GM21717 (cell line): Measurements from ENCODE around the gene CCDC187.

Experiments
- ATAC-seq: cut with Tn5 transposase; IDR thresholded peaks from one replicate; pipeline ENCODE4 v1.9.1; 2021; ENCODE audit warnings: mild to moderate bottlenecking, moderate library complexity; ENCODE audit not compliant: unreplicated experiment

CCDC187 gene

DNA sequence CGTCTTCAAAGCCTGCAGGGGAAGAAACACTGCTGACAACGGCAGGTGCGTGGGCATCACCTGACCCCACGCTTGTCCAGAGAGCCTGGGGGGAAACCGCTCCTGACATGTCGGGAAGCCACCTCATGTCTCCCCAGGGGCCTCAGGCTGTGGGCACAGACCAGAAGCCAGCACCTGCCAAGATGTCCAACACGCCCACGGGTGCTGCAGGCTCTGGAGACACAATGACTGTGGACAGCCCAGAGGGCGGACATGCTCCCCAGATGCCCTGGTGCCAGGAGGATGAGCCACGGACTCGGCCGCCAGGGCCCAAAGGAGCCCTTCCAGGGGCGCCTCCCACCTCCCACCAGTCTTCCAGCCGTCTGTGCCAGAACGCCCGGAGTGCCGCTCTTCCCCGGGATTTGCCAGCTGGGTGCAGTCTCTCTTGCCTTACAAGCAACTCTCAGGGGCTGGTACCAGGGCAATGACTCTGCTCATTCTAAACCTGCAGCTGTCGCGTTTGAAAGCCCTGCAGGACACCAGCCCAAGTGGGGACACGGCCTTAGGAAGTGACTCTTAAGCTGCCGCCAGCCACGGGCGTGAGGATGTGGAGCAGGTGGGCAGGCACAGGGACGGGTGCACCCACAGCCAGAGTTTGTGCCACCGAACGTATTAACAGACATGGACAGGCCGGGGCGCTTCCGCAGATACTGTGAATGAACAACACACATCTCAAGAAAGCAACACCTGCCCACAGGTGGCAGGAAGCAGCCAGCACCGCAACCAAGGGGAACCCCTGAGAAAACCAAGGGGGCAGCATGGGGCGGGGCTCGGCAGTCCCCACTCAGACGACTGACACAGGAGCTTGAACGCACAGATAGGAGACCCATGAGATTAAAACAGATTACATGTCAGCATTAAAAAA, 92.2 kb downstream of the CCDC187 start:
- no peak for ATAC-seq

DNA sequence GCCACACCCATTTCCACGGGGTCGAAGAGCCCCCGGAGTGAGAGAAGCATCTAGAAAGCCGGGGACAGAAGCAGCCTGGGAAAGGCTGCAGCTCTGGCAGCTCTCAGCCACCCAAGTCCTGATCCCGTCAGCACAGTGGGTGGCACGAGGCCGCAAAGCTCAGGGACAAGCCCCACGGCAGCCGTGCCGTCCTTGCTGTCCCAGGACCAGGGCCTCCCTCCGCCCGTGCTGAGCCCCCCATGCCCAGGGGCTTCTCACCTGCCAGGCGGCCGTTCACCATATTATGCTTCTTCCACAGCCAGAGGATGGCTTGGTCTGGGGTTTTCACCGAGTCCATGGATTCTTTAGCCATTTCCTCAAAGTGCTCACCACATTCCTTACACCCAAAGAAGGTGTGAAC, 92.9 kb downstream of the CCDC187 start:
- no peak for ATAC-seq

- no peak for ATAC-seq
These were observed 93.6 kb downstream of the CCDC187 start for GRCh38 chr9:136210276-136210675.

DNA sequence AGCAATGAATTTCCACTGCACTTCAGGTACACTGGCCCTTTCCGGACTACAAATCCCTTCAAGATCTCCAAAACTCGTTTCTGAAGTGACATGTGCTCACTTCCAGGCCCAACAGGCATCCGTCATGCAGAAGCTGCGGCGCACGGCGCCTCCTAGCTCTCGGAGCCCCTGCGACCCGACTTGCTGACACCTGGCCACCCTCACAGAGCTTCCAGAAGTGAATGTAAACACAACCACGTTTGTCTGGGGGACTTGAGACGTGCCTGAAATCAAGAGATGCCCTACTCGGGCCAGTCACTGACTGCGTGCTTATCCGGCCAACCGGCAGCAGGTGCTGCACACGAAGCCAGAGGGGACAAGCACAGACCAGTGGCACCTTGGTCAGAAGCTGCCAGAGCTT, 94.1 kb downstream of the CCDC187 start:
- ATAC-seq: no peak

DNA sequence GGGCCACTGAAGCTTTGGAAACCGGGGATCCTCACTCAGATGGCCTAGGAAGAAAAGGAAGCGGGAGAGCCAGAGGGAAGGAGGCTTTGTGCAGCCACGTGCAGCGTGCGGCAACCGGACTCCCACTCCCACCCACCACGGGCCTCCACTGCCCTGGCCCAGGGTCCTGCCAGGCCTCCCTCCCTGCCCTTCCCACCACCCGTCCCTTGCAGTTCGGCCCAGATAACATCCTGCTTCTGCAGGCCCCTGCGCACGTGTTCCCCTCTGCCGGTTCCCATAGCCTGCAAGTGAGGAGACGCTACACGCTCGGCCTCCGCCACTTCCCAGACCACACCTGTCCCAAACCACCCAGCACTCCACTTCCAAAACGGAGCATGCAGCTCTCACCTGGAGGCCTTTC, 94.7 kb downstream of the CCDC187 start:
- ATAC-seq: no peak

GRCh38 chr9:136208675-136209074, 95.2 kb downstream of the CCDC187 start:
- ATAC-seq: no peak

DNA sequence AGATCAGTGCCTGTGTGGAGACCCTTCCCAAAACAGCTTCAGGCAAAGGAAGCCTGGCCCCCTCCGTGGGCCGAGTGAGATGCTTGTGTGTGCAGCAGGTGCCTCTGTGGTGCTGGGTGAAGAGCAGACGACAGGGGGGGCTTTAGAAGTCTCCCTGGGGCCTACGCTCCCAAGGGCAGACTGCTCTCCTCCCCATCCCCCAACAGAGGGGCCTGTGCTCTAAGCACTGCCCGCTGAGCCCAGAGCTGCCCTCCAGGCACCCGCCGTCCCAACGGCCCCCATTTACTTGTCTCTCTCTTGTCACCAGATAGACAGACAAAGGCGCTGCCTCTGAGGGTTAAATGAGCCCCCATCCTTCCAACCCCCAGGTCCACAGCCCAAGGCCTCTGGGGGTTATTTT, 96.3 kb downstream of the CCDC187 start:
- no peak for ATAC-seq

DNA sequence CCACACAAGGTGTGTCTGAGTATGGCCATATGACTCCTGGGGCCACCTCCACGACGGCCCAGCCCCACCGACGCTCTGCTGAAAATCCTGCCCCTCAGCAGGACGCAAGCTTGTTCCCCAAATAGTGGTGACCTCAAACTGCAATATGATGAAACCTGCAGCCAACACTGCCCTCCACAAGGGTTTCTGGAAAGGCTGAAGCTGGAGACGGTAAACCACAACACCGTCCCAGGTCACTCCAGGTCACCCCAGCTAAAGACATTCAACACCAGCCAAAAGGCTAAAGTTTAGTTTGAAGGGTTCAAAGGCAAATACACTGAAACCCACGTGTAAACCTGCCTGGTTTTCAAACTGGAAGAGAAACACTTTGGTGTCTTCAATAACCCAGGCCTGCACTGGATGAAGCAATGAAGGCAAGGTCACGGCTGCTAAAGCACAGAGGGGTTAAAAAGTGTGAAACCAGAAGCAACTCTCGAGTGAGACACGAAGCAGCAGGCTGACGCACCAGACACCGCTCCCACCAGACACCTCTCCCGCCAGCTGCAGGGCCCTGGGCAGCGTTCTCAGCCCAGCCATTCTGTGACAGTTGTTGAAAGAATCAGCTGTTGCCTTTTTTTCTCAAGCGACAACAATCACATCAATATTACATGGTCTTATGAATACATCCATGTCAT, 97.2 kb downstream of the CCDC187 start:
- ATAC-seq: no peak

DNA sequence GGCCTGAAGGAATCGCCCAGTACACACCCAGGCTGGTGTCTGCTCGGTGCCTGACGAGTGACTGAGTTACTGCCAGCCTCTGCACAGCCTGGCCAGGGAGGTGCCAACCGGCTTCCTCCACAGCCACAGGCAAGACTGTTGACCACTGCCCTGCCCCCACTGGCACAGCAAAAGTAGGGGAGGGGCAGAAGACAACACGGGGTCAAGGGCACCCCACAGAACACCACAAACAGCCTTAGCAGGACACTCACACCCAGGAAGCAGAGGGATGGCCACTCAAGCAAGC, 98.2 kb downstream of the CCDC187 start:
- no peak for ATAC-seq

GRCh38 chr9:136204838-136205706, 98.8 kb downstream of the CCDC187 start, which contains the start of gene LHX3:
LHX3 (minus strand) TSS chr9:136205128; CDS start chr9:136205012, 116 bp downstream.
- no peak for ATAC-seq

GRCh38 chr9:136204145-136204805, 99.6 kb downstream of the CCDC187 start:
- no peak for ATAC-seq

DNA sequence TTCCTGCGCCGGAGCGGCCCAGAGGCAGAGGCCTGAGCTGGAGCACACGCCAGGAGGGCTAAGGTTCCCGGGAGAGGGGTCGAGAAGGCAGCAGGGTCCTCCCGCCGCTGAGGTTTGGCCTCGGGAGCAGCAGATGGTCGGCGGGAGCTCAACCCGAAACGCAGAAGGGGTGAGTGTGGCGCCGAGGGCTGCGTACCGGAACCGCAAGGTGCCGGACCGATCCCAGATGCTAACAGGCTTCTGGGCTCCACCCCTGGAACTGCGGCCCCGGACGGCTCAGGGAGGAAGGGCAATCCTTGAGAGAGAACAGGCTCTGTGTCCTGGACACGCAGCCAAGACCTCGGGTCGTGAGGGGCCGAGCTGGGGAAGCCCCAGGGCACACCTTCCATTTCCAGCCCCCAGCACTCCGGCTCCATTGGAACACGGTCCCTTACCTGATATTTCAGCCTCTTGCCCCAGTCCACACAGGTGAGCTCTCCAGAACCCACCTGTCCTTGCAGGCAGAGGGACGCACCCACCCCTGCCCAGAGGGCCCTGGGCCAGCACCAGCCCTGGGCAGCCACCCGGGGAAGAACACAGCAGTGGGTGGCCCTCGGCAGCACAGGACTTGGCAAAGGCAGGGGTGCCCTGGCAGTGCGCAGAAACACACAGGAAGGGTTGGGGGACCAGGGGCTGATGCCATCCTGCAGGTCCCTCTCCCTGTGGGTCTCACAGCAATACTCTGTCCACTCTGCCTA, 100.3 kb downstream of the CCDC187 start:
- no peak for ATAC-seq

DNA sequence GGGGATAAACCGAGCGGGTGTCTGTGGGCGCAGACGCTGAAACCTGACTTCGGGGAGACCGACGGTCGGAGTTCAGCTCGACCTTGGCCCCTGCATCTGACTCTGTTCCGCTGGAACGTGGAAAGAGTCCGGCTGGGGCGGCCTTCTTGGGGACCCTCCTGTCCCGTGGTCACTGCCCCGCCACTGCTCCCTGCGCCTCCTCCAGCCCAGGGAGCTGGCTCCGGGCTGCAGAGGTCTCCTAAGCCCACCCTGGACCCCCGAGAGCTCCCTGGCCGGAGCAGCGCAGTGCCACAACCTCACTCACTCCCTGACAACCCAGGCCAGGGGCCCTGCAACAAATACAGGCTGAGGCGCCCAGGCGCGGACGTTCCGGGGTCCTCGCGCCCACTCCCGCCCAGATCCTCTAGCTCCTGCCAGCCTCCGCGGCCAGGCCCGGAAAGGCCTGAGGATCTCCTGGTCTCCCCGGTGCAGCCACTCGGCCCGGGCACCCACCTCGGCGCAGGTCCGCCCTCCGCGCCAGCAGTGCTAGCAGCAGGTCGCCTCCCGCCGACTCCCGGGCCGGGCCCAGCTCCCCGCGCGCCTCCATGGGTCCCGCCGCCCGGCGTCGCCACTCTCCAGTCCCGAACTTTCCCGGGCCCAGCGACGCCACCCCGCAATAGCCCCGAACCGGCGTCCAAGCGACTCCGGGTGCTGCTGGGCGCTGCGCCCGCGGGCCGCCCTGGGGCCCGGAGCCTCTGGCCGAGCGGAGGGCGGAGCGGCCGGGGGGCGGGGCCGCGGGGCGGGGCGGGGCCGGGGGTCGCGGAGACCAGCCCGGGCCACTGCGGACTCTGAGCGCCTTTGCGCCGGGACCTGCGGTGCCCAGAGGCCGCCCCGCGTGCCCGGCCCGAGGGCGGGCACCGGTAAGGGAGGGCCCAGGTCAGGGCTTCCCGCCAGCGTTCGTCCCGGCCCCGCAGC, 101.2 kb downstream of the CCDC187 start:
- ATAC-seq: no peak

GRCh38 chr9:136201609-136202453, 102.1 kb downstream of the CCDC187 start:
- no peak for ATAC-seq

DNA sequence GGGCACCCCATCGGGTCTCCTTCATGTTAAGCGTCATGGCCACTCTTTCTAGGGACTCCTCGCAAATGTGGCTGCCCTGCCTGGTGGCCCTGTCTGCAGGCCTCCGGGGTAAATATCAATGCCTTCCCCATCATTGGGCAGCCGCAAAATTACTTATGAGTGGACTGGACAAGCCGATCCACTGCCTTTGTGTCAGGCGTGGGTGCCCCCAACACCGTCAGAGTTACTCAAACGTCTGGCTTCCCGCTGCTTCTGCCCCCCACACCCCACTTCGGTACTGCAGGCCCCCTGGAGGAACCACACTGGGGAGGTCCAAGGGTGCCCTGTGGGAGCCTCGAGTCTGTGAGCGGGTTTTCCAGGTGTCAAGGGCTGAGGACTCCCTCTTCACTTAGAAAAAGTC, 102.7 kb downstream of the CCDC187 start:
- ATAC-seq: no peak

DNA sequence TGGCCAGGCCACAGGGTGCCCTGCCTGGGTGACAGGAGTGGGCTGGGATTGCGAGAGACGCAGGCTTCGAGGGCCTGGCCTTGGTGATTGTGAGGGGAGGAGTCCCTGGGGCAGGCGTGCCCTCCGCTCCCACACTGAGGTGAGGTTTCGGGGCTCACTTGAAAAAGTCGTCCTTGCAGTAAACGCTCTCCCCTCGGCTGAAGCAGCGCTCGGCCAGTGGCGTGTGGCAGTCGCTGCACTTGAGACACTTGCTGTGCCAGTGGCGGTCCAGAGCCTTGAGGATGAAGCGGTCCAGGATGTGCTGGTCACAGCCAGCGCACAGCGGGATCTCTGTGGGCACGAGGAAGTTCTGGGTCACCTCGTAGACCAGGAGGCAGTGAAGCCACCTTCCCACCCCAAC, 103.5 kb downstream of the CCDC187 start:
- no peak for ATAC-seq
